Measurements from ENCODE around the gene GDF2. TPM values are rescaled to one million over a fixed set of nuclear protein-coding genes. Genes with fewer than 3 reads are reported as not detected.

Gene GDF2
- total RNA-seq, 4 donors from 2014 or later, result not detected

GRCh38 chr10:47326306-47326926 lies 4.2 kb downstream of the GDF2 start:
- no peaks in the 10 kb centered on the region for H3K36me3 ChIP-seq
- no peak overlapping the region for H3K27ac ChIP-seq
- no peaks in the 10 kb centered on the region for H3K27me3 ChIP-seq
- TF ChIP-seq CTCF (IDR thresholded peaks at IDR 0.05), result no peak
- TF ChIP-seq POLR2A (IDR thresholded peaks at IDR 0.05), result no peak
- no peak for DNase-seq
- intact Hi-C loops (cut with DNase I; ENCODE audit: low total_unique reads), result no loop called here
- H3K4me1 ChIP-seq, result no peaks in the 10 kb centered on the region
- no peak overlapping the region for H3K4me3 ChIP-seq
- H3K9me3 ChIP-seq, result no peaks in the 10 kb centered on the region

- no peak overlapping the region for H3K4me3 ChIP-seq
- no peak for TF ChIP-seq POLR2A (IDR thresholded peaks at IDR 0.05)
- no peak overlapping the region for H3K27ac ChIP-seq
- no peaks in the 10 kb centered on the region for H3K4me1 ChIP-seq
- H3K36me3 ChIP-seq, result no peaks in the 10 kb centered on the region
- no peak for DNase-seq
- intact Hi-C loops (cut with DNase I; ENCODE audit: low total_unique reads), result no loop called here
- H3K9me3 ChIP-seq, result no peaks in the 10 kb centered on the region
- no peaks in the 10 kb centered on the region for H3K27me3 ChIP-seq
These were observed 4.7 kb downstream of the GDF2 start for GRCh38 chr10:47326927-47327330.

GRCh38 chr10:47329855-47330254 lies 7.6 kb downstream of the GDF2 start:
- no peaks in the 10 kb centered on the region for H3K4me1 ChIP-seq
- intact Hi-C loops (cut with DNase I; ENCODE audit: low total_unique reads), result no loop called here

GRCh38 chr10:47330366-47330765 lies 8.1 kb downstream of the GDF2 start:
- H3K4me1 ChIP-seq, result no peaks in the 10 kb centered on the region
- no peak for TF ChIP-seq CTCF (IDR thresholded peaks at IDR 0.05)
- H3K9me3 ChIP-seq, result no peaks in the 10 kb centered on the region
- no peak overlapping the region for H3K27ac ChIP-seq
- intact Hi-C loops (cut with DNase I; ENCODE audit: low total_unique reads), result no loop called here
- no peak for DNase-seq
- no peak overlapping the region for H3K4me3 ChIP-seq
- no peaks in the 10 kb centered on the region for H3K27me3 ChIP-seq
- H3K36me3 ChIP-seq, result no peaks in the 10 kb centered on the region

More at GRCh38 chr10:47329855-47330254, 7.6 kb downstream of the GDF2 start:
- no peak for DNase-seq
- TF ChIP-seq POLR2A (IDR thresholded peaks at IDR 0.05) (no peak), CTCF (IDR thresholded peaks at IDR 0.05) (no peak)
- no peak overlapping the region for H3K4me3 ChIP-seq
- no peak overlapping the region for H3K27ac ChIP-seq
- H3K9me3 ChIP-seq, result no peaks in the 10 kb centered on the region
- no peaks in the 10 kb centered on the region for H3K36me3 ChIP-seq
- H3K27me3 ChIP-seq, result no peaks in the 10 kb centered on the region

- Histone ChIP-seq H3K27me3 (no peaks in the 10 kb centered on the region), H3K9me3 (no peaks in the 10 kb centered on the region), H3K4me1 (no peaks in the 10 kb centered on the region), H3K36me3 (no peaks in the 10 kb centered on the region), H3K4me3 (no peak overlapping the region), H3K27ac (no peak overlapping the region)
- DNase-seq, result no peak
- intact Hi-C loops (cut with DNase I; ENCODE audit: low total_unique reads), result no loop called here
- TF ChIP-seq CTCF (IDR thresholded peaks at IDR 0.05) (no peak), POLR2A (IDR thresholded peaks at IDR 0.05) (no peak)
These were observed 8.6 kb downstream of the GDF2 start for GRCh38 chr10:47330804-47331203.

- DNase-seq, result no peak
- intact Hi-C loops (cut with DNase I; ENCODE audit: low total_unique reads), result no loop called here
These were observed 9.2 kb downstream of the GDF2 start for GRCh38 chr10:47331491-47331890.

More at GRCh38 chr10:47331491-47331890, 9.2 kb downstream of the GDF2 start:
- no peaks in the 10 kb centered on the region for H3K36me3 ChIP-seq
- TF ChIP-seq CTCF (IDR thresholded peaks at IDR 0.05) (no peak), POLR2A (IDR thresholded peaks at IDR 0.05) (no peak)
- H3K4me3 ChIP-seq, result no peak overlapping the region
- H3K27me3 ChIP-seq, result no peaks in the 10 kb centered on the region
- no peak overlapping the region for H3K27ac ChIP-seq
- H3K4me1 ChIP-seq, result no peaks in the 10 kb centered on the region
- H3K9me3 ChIP-seq, result no peaks in the 10 kb centered on the region

Data from uterus (tissue), 4 donors.